Activated B cell treated with CpG ODN at 0.5 μM for 24 hours (primary cell): ENCODE measurements around the gene RMDN3. TPM values are rescaled to one million over a fixed set of nuclear protein-coding genes. Genes with fewer than 3 reads are reported as not detected.

ENCODE experiments used
- ATAC-seq: fragments of 200-7000 bp; cut with Tn5 transposase; one replicate; pipeline ENCODE4 v1.10.0; 2021; ENCODE audit warnings: low read depth, mild to moderate bottlenecking, moderate library complexity
- CTCF ChIA-PET: fragments of 350-600 bp; sonication (Branson Sonifier 250); formaldehyde crosslinking; loops from one replicate; lab custom pipeline; 2021; ENCODE audit warnings: antibody characterized with exemption; lab: Charles Lee
- POLR2A ChIA-PET: fragments of 350-600 bp; sonication (Branson Sonifier 250); formaldehyde crosslinking; loops from one replicate; lab custom pipeline; 2021; ENCODE audit warnings: antibody characterized with exemption; lab: Charles Lee
- DNase-seq: peaks from one replicate; pipeline ENCODE4 v3.0.0; 2022
- H3K27ac Mint-ChIP-seq: one replicate; pipeline ENCODE4 v1.8.0; 2020; ENCODE audit warnings: mixed read lengths
- H3K27me3 Mint-ChIP-seq: one replicate; pipeline ENCODE4 v1.8.0; 2021; ENCODE audit warnings: mixed read lengths
- H3K36me3 Mint-ChIP-seq: one replicate; pipeline ENCODE4 v1.8.0; 2021; ENCODE audit warnings: low read depth, mixed read lengths
- H3K4me1 Mint-ChIP-seq: one replicate; pipeline ENCODE4 v1.8.0; 2021; ENCODE audit warnings: mixed read lengths
- H3K4me3 Mint-ChIP-seq: one replicate; pipeline ENCODE4 v1.8.0; 2020; ENCODE audit warnings: mild to moderate bottlenecking, mixed read lengths
- H3K9me3 Mint-ChIP-seq: one replicate; pipeline ENCODE4 v1.8.0; 2020; ENCODE audit warnings: mixed read lengths
- CTCF ChIP-seq: fragments of 200-600 bp; IDR thresholded peaks from one replicate; pipeline ENCODE4 v1.8.0; 2022; ENCODE audit warnings: antibody characterized with exemption, mild to moderate bottlenecking
- intact Hi-C: fragments of 100-400 bp; cut with micrococcal nuclease; formaldehyde crosslinking; loops from one replicate; pipeline ENCODE4 v1.15.1; 2024
- total RNA-seq: library from RNA; stranded (reverse); gene quantifications from 2 replicates; pipeline ENCODE4 v1.2.3, GENCODE V29; 2022

Gene RMDN3
- total RNA-seq, 1 donor from 2014 or later: 25.6 TPM

DNA sequence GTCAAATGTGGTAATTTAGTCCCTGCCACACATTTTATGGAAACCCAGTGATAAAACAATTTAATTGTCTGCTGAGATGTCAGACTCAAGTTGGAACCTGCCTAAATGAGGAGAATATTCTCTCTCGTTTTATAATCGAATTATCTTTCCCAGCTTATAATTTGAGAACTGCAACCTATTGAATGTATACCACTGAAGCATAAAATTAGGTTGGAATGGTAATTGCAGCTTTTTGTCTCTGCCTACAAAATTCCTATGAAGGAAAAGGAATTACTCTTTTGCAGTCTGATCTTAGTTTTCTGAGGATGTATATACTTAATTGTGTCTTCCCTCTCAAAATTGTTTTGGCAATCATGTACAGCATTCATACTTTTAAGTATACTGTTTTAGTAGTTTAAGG lies 31.1 kb downstream of the RMDN3 start:
- no peak overlapping the region for H3K27ac Mint-ChIP-seq
- ATAC-seq (no peak), DNase-seq (no peak)
- no peaks in the 10 kb centered on the region for H3K36me3 Mint-ChIP-seq
- CTCF ChIA-PET: interaction anchor here (0.6 to 0.8 kb wide), 2 partner anchors 120 to 134 kb away, joined by 3 read pairs; partner anchors contain the start of gene SPINT1
- intact Hi-C loops: no loop called here
- no peak overlapping the region for H3K4me3 Mint-ChIP-seq
- POLR2A ChIA-PET: interaction anchor here (0.5 kb wide), 1 partner anchor 284 kb away, joined by 8 read pairs; no protein-coding TSS in a partner anchor
- H3K9me3 Mint-ChIP-seq: no peaks in the 10 kb centered on the region
- H3K27me3 Mint-ChIP-seq: no peaks in the 10 kb centered on the region
- H3K4me1 Mint-ChIP-seq: no peaks in the 10 kb centered on the region
- TF ChIP-seq CTCF: no peak

DNA sequence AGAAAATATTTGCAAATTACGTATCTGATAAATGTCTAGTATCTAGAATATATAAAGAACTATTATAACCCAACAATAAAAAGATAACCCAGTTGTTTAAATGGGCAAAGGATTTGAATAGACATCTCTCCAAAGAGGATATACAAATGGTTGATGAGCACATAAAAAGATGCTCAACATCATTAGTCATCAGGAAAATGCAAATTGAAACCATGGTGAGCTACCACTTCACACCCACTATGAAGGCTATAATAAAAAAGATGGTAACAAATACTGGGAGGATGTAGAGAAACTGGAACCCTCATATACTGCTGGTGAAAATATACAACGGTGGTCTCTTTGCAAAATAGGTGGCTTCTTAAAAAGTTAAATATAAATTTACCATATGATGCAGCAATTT lies 32.1 kb downstream of the RMDN3 start:
- H3K36me3 Mint-ChIP-seq: no peaks in the 10 kb centered on the region
- TF ChIP-seq CTCF: no peak
- H3K9me3 Mint-ChIP-seq: no peaks in the 10 kb centered on the region
- H3K27ac Mint-ChIP-seq: no peak overlapping the region
- DNase-seq: no peak
- intact Hi-C loops: no loop called here
- ChIA-PET POLR2A (interaction anchor here (0.7 kb wide), 1 partner anchor 182 kb away, joined by 8 read pairs; no protein-coding TSS in a partner anchor), CTCF (interaction anchor here (0.6 to 0.8 kb wide), 2 partner anchors 121 to 135 kb away, joined by 3 read pairs; partner anchors contain the start of gene SPINT1)
- H3K4me3 Mint-ChIP-seq: no peak overlapping the region
- H3K4me1 Mint-ChIP-seq: no peaks in the 10 kb centered on the region
- ATAC-seq: no peak
- no peaks in the 10 kb centered on the region for H3K27me3 Mint-ChIP-seq

DNA sequence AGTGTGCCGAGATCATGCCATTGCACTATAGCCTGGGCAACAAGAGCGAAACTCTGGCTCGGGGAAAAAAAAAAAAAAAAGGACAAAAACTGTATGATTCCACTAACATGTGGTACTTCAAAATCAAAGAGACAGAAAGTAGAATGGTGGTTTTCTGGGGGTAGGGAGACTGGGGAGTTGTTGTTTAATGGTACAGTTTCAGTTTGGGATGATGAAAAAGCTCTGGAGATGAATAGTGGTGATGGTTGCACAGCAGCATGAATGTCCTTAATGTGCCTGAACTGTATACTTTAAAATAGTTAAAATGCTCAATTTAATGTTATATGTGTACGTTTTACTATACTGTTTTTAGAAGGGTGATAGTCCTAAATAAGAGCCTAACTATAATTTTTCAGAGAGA lies 32.7 kb downstream of the RMDN3 start:
- H3K27ac Mint-ChIP-seq: no peak overlapping the region
- H3K9me3 Mint-ChIP-seq: no peaks in the 10 kb centered on the region
- DNase-seq (no peak), ATAC-seq (no peak)
- no peak overlapping the region for H3K4me3 Mint-ChIP-seq
- no peak for TF ChIP-seq CTCF
- H3K36me3 Mint-ChIP-seq: no peaks in the 10 kb centered on the region
- ChIA-PET CTCF (no interaction called here), POLR2A (interaction anchor here (0.7 kb wide), 1 partner anchor 181 kb away, joined by 8 read pairs; no protein-coding TSS in a partner anchor)
- no peaks in the 10 kb centered on the region for H3K27me3 Mint-ChIP-seq
- intact Hi-C loops: no loop called here
- no peaks in the 10 kb centered on the region for H3K4me1 Mint-ChIP-seq

DNA sequence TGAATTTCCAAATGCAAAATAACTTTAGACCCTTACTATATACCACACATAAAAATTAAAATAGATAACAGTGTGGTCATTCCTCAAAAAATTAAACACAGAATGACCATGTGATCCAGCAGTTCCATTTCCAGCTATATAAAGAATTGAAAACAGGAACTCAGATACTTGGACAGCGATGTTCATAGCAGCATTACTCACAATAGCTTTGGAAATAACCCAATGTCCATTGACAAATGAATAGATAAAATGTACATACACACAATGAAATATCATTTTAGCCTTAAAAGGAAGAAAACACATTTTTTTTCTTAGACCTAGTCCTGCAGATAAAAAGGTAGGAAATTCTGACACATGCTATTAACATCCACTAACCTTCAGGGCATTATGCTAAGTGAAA lies 33.4 kb downstream of the RMDN3 start:
- DNase-seq (no peak), ATAC-seq (no peak)
- Mint-ChIP-seq H3K27me3 (no peaks in the 10 kb centered on the region), H3K9me3 (no peaks in the 10 kb centered on the region), H3K4me1 (no peaks in the 10 kb centered on the region), H3K4me3 (no peak overlapping the region), H3K36me3 (no peaks in the 10 kb centered on the region), H3K27ac (no peak overlapping the region)
- ChIA-PET CTCF (no interaction called here), POLR2A (no interaction called here)
- no peak for TF ChIP-seq CTCF
- intact Hi-C loops: no loop called here

- DNase-seq: no peak
- no peak for ATAC-seq
- no peak for TF ChIP-seq CTCF
- POLR2A ChIA-PET: no interaction called here
- H3K27ac Mint-ChIP-seq: no peak overlapping the region
- no peaks in the 10 kb centered on the region for H3K36me3 Mint-ChIP-seq
- intact Hi-C loops: no loop called here
- H3K9me3 Mint-ChIP-seq: no peaks in the 10 kb centered on the region
- H3K27me3 Mint-ChIP-seq: no peaks in the 10 kb centered on the region
- H3K4me1 Mint-ChIP-seq: no peaks in the 10 kb centered on the region
- CTCF ChIA-PET: no interaction called here
- no peak overlapping the region for H3K4me3 Mint-ChIP-seq
Measured at GRCh38 chr15:40716165-40716564, 38.9 kb downstream of the RMDN3 start.
